ENCODE results near the gene CD48.

The CD48 gene

GRCh38 chr1:160651433-160652064 lies 60.1 kb downstream of the CD48 start:
- DNase-seq = no peak

- DNase-seq = no peak
Observed at GRCh38 chr1:160647329-160647720, 64.3 kb downstream of the CD48 start.

- peak; percentile 67 to 77 for DNase-seq
Observed at GRCh38 chr1:160646711-160647328, 64.8 kb downstream of the CD48 start, which contains the start of gene SLAMF1. SLAMF1 (minus strand) TSS chr1:160647044; CDS start chr1:160646945, 99 bp downstream.

- no peak for DNase-seq
Observed at GRCh38 chr1:160646180-160646579, 65.4 kb downstream of the CD48 start.

- no peak for DNase-seq
Observed at GRCh38 chr1:160645386-160646130, 66.1 kb downstream of the CD48 start.

- DNase-seq = no peak
Observed at GRCh38 chr1:160644399-160644798, 67.2 kb downstream of the CD48 start.

- no peak for DNase-seq
Observed at GRCh38 chr1:160643138-160643537, 68.5 kb downstream of the CD48 start.

- no peak for DNase-seq
Observed at GRCh38 chr1:160642281-160642644, 69.4 kb downstream of the CD48 start.

- DNase-seq = peak in 1 of 2 experiments; percentile 56
Observed at GRCh38 chr1:160641323-160642280, 70.0 kb downstream of the CD48 start.

GRCh38 chr1:160640359-160641123 lies 71.1 kb downstream of the CD48 start:
- no peak for DNase-seq

- DNase-seq = no peak
Observed at GRCh38 chr1:160639652-160640051, 72.0 kb downstream of the CD48 start.

GRCh38 chr1:160638926-160639325 lies 72.7 kb downstream of the CD48 start:
- no peak for DNase-seq

- DNase-seq = no peak
Observed at GRCh38 chr1:160638540-160638857, 73.1 kb downstream of the CD48 start.

GRCh38 chr1:160637821-160638539 lies 73.6 kb downstream of the CD48 start:
- DNase-seq = no peak

GRCh38 chr1:160637065-160637464 lies 74.6 kb downstream of the CD48 start:
- no peak for DNase-seq

GRCh38 chr1:160636547-160636946 lies 75.1 kb downstream of the CD48 start:
- DNase-seq = no peak

- no peak for DNase-seq
Observed at GRCh38 chr1:160636076-160636475, 75.5 kb downstream of the CD48 start.

- no peak for DNase-seq
Observed at GRCh38 chr1:160634543-160635491, 76.8 kb downstream of the CD48 start.

- DNase-seq = no peak
Observed at GRCh38 chr1:160633330-160633903, 78.2 kb downstream of the CD48 start.
